OCI-LY1 (cell line): Measurements from ENCODE around the gene PARG.

Experiments used
- H2AFZ ChIP-seq: fragments of 200-600 bp; sonication (generic), shearing (Covaris generic); 2 replicates; pipeline ENCODE4 v1.6.0; 2014; ENCODE audit warnings: antibody characterized with exemption, mild to moderate bottlenecking, low read length
- H3F3A ChIP-seq: fragments of 200-600 bp; sonication (generic), shearing (Covaris generic); 2 replicates; pipeline ENCODE4 v1.6.0; 2014; ENCODE audit warnings: mild to moderate bottlenecking, antibody characterized with exemption, low read length, moderate library complexity; ENCODE audit not compliant: insufficient read depth
- H3K27ac ChIP-seq: fragments of 200-600 bp; sonication (generic); 2 replicates; pipeline ENCODE4 v1.5.1; 2014; ENCODE audit warnings: low read length, mixed run types, mild to moderate bottlenecking, low read depth; ENCODE audit not compliant: poor library complexity, severe bottlenecking
- H3K27me3 ChIP-seq: fragments of 200-600 bp; sonication (generic); 2 replicates; pipeline ENCODE4 v1.6.0; 2014; ENCODE audit warnings: antibody characterized with exemption, mild to moderate bottlenecking, low read length, moderate library complexity; ENCODE audit not compliant: insufficient read depth
- H3K36me3 ChIP-seq: fragments of 200-600 bp; sonication (generic); 2 replicates; pipeline ENCODE4 v1.6.1; 2014; ENCODE audit warnings: mild to moderate bottlenecking, antibody characterized with exemption, low read length, moderate library complexity, mixed read lengths; ENCODE audit not compliant: insufficient read depth
- H3K4me1 ChIP-seq: fragments of 200-600 bp; sonication (generic); 2 replicates; pipeline ENCODE4 v1.5.1; 2014; ENCODE audit warnings: mild to moderate bottlenecking, low read length, moderate library complexity; ENCODE audit not compliant: insufficient read depth, severe bottlenecking
- H3K4me2 ChIP-seq: fragments of 200-600 bp; sonication (generic), shearing (Covaris generic); 2 replicates; pipeline ENCODE4 v1.6.1; 2014; ENCODE audit warnings: low read length
- H3K4me3 ChIP-seq: fragments of 200-600 bp; sonication (generic); 2 replicates; pipeline ENCODE4 v1.5.1; 2014; ENCODE audit warnings: low read length, low read depth, mild to moderate bottlenecking, mixed read lengths; ENCODE audit not compliant: poor library complexity, severe bottlenecking
- H3K79me2 ChIP-seq: fragments of 200-600 bp; shearing (Covaris generic); 2 replicates; pipeline ENCODE4 v1.6.1; 2016; ENCODE audit warnings: mixed run types, low read length, mixed read lengths; ENCODE audit not compliant: insufficient read depth
- H3K9ac ChIP-seq: fragments of 200-600 bp; sonication (generic), shearing (Covaris generic); 2 replicates; pipeline ENCODE4 v1.6.1; 2014; ENCODE audit warnings: mild to moderate bottlenecking, low read length, mixed read lengths
- H3K9me2 ChIP-seq: fragments of 200-600 bp; sonication (generic), shearing (Covaris generic); 2 replicates; pipeline ENCODE4 v1.6.1; 2014; ENCODE audit warnings: low read depth, mild to moderate bottlenecking, low read length, mixed read lengths
- H3K9me3 ChIP-seq: fragments of 200-600 bp; shearing (Covaris generic); 2 replicates; pipeline ENCODE4 v1.6.1; 2014; ENCODE audit warnings: low read length, mixed read lengths
- H4K20me1 ChIP-seq: fragments of 200-600 bp; sonication (generic), shearing (Covaris generic); 2 replicates; pipeline ENCODE4 v1.6.0; 2016; ENCODE audit warnings: mild to moderate bottlenecking, low read length; ENCODE audit not compliant: insufficient read depth
- CTCF ChIP-seq: fragments of 200-600 bp; sonication (generic), shearing (Covaris generic); IDR thresholded peaks from 2 replicates; pipeline ENCODE4 v1.5.1; 2017; ENCODE audit warnings: mild to moderate bottlenecking, antibody characterized with exemption, low read length, moderate library complexity, mixed read lengths
- EZH2 ChIP-seq: fragments of 200-600 bp; sonication (generic), shearing (Covaris generic); IDR thresholded peaks from 2 replicates; pipeline ENCODE4 v1.8.0; 2017; ENCODE audit warnings: borderline replicate concordance, mixed run types, mild to moderate bottlenecking, antibody characterized with exemption, low read length, moderate library complexity, mixed read lengths

The PARG gene

GRCh38 chr10:49784681-49785080, 157.1 kb downstream of the PARG start:
- no peak overlapping the region for H3K4me2 ChIP-seq
- no peaks in the 10 kb centered on the region; the same call in 1 of the 2 replicates for H3K27me3 ChIP-seq
- H3K9ac ChIP-seq = no peak overlapping the region
- no peaks in the 10 kb centered on the region for H3K79me2 ChIP-seq
- H3K27ac ChIP-seq = no peak overlapping the region
- TF ChIP-seq EZH2 (no peak), CTCF (no peak)
- H4K20me1 ChIP-seq = no peaks in the 10 kb centered on the region
- H3K9me2 ChIP-seq = no peaks in the 10 kb centered on the region
- no peaks in the 10 kb centered on the region for H3K36me3 ChIP-seq
- H3K4me3 ChIP-seq = no peak overlapping the region
- no peaks in the 10 kb centered on the region for H3K9me3 ChIP-seq
- no peaks in the 10 kb centered on the region for H3K4me1 ChIP-seq
- no peak overlapping the region for H2AFZ ChIP-seq
- H3F3A ChIP-seq = no peaks in the 10 kb centered on the region

DNA sequence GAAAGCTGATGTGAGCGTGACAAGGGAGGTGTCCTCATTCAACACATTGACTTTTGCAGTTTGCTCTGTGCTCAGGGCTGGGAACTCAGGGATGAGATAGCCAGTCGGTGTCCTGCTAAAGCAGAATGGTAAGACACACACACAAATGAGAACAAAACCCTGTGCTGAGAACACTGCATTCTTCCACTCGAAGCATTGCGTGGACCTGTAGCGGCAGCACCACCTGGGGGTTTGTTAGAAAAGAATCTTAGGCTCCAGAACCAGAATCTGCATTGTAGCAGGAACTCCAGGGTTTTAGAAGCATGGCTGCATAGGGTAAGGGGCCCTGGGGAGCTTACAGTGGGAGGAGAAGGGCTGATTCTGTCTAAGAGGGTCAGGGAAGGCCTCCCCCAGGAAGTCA, 158.2 kb downstream of the PARG start:
- no peaks in the 10 kb centered on the region for H4K20me1 ChIP-seq
- no peak overlapping the region for H3K27ac ChIP-seq
- TF ChIP-seq CTCF (no peak), EZH2 (no peak)
- H3K9me3 ChIP-seq = no peaks in the 10 kb centered on the region
- H3K4me2 ChIP-seq = no peak overlapping the region
- no peak overlapping the region for H2AFZ ChIP-seq
- H3K4me1 ChIP-seq = no peaks in the 10 kb centered on the region
- H3K27me3 ChIP-seq = no peaks in the 10 kb centered on the region; the same call in 1 of the 2 replicates
- no peaks in the 10 kb centered on the region for H3K9me2 ChIP-seq
- H3K79me2 ChIP-seq = no peaks in the 10 kb centered on the region
- H3K4me3 ChIP-seq = no peak overlapping the region
- no peak overlapping the region for H3K9ac ChIP-seq
- H3K36me3 ChIP-seq = no peaks in the 10 kb centered on the region
- no peaks in the 10 kb centered on the region for H3F3A ChIP-seq

GRCh38 chr10:49781247-49781646, 160.6 kb downstream of the PARG start:
- H3K27ac ChIP-seq = no peak overlapping the region
- no peak overlapping the region for H3K4me3 ChIP-seq
- no peaks in the 10 kb centered on the region for H3K36me3 ChIP-seq
- H3F3A ChIP-seq = no peaks in the 10 kb centered on the region
- no peak overlapping the region for H3K4me2 ChIP-seq
- H3K79me2 ChIP-seq = no peaks in the 10 kb centered on the region
- no peaks in the 10 kb centered on the region; the same call in 1 of the 2 replicates for H3K27me3 ChIP-seq
- no peak overlapping the region for H3K9ac ChIP-seq
- H3K4me1 ChIP-seq = no peaks in the 10 kb centered on the region
- H3K9me2 ChIP-seq = no peaks in the 10 kb centered on the region
- H4K20me1 ChIP-seq = no peaks in the 10 kb centered on the region
- TF ChIP-seq EZH2 (no peak), CTCF (no peak)
- H2AFZ ChIP-seq = no peak overlapping the region
- H3K9me3 ChIP-seq = no peaks in the 10 kb centered on the region
